Ovary (tissue), 9 donors: ENCODE data around the gene ASB15. TPM values are rescaled to one million over a fixed set of nuclear protein-coding genes. Genes with fewer than 3 reads are reported as not detected.

Experiments
- DNase-seq, 5 donors: peaks; one replicate each; pipeline ENCODE4 v3.0.0-alpha.2; 2019 to 2020
- H3K27ac ChIP-seq, 2 donors: fragments of 200-600 bp; one replicate each; pipeline versions ENCODE4 v1.5.1 to v1.8.0; 2019 to 2022
- H3K27me3 ChIP-seq: fragments of 200-600 bp; one replicate; pipeline ENCODE4 v1.8.0; 2022
- H3K36me3 ChIP-seq: fragments of 200-600 bp; sonication (generic); one replicate; pipeline ENCODE4 v1.5.1; 2019
- H3K4me1 ChIP-seq: one replicate; pipeline ENCODE4 v1.8.1; 2013; ENCODE audit warnings: mild to moderate bottlenecking, moderate library complexity; ENCODE audit not compliant: insufficient read depth
- H3K4me3 ChIP-seq: fragments of 200-600 bp; sonication (generic); one replicate; pipeline ENCODE4 v1.5.1; 2017
- H3K9me3 ChIP-seq, 2 donors: fragments of 200-600 bp in 1 of 2; sonication (generic) in 1 of 2; one replicate each; pipeline versions ENCODE4 v1.5.1 to v1.8.1; 2013 to 2019; ENCODE audit warnings: mild to moderate bottlenecking in 1 of 2, moderate library complexity in 1 of 2
- EP300 ChIP-seq: sonication (generic); formaldehyde crosslinking; IDR thresholded peaks from one replicate; pipeline ENCODE4 v1.6.1; 2017; ENCODE audit warnings: antibody characterized with exemption
- POLR2A ChIP-seq: fragments of 450-650 bp; IDR thresholded peaks from one replicate; pipeline ENCODE4 v1.6.1; 2017; ENCODE audit warnings: antibody characterized with exemption, mild to moderate bottlenecking, moderate library complexity
- WGBS, 3 donors: extraction: QIAGEN DNeasy Blood & Tissue Kit in 1 of 3; methylation state at CpG; one replicate each; pipeline versions ENCODE4 v1.1.5 to v1.1.7; 2013 to 2017; 5-methylcytosine and 5-hydroxymethylcytosine counted together
- intact Hi-C, 4 donors: fragments of 100-400 bp; cut with DNase I; formaldehyde crosslinking; loops; one replicate each; pipeline versions ENCODE4 v1.11.0 to v1.15.1; 2022 to 2023
- polyA plus RNA-seq, 2 donors: library from polyadenylated mRNA; stranded (reverse); fragments of 200-250 nt in 1 of 2; fragments of 350-450 nt in 1 of 2; fragmentation: Illumina TruSeq in 1 of 2; extraction: RNeasy Lipid Tissue Mini Kit (QIAGEN cat#74804) in 1 of 2; gene quantifications; one replicate each; pipeline ENCODE4 v1.2.3, GENCODE V29; 2013 to 2014
- total RNA-seq, 7 donors: library from RNA; depleted of rRNA in 2 of 7; stranded (reverse); fragments of >200 nt in 2 of 7; fragmentation: NEBNext Ultra II Directional in 3 of 7; extraction: Animal tissue kit (Norgen Biotek cat#: 25700) in 3 of 7; gene quantifications; one replicate each; pipeline versions ENCODE4 v1.1.0 to v1.2.4, GENCODE V29; 2016 to 2023
- TF ChIP-seq, protein P1 (sequence below), 3 donors: fragments of 450-650 bp in 2 of 3; fragments of 200-600 bp in 1 of 3; IDR thresholded peaks; one replicate each; pipeline versions ENCODE4 v1.5.1 to v1.8.0; 2016 to 2022; ENCODE audit warnings: antibody characterized with exemption in 3 of 3, mild to moderate bottlenecking in 1 of 3
- donor health status: DM: no; HTN: no; CAD: no; lungs with moderate emphysema.
- donor health status: DM: no; HTN: no; CAD: no.
- donor health status: Bipolar disorder and iron deficiency.
- donor health status: DM: yes; HTN: yes; CAD: no.
- donor health status: DM: no; HTN: no; CAD: no.
- donor health status: DM: yes; HTN: yes; CAD: no.

Gene ASB15
- total and polyA plus RNA-seq, 9 donors = not detected

DNA sequence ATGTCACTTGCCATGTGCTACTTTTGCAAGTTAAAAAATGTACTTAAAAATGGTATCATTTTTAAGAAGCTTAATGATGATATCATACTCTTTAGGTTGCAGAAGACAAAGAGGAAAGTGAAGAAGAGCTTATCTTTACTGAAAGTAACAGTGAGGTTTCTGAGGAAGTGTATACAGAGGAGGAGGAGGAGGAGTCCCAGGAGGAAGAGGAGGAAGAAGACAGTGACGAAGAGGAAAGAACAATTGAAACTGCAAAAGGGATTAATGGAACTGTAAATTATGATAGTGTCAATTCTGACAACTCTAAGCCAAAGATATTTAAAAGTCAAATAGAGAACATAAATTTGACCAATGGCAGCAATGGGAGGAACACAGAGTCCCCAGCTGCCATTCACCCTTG lies 60.1 kb downstream of the ASB15 start:
- H3K27me3 ChIP-seq = no peaks in the 10 kb centered on the region
- intact Hi-C loops = no loop called here
- TF ChIP-seq POLR2A (no peak), EP300 (no peak)
- TF ChIP-seq, protein P1, sequence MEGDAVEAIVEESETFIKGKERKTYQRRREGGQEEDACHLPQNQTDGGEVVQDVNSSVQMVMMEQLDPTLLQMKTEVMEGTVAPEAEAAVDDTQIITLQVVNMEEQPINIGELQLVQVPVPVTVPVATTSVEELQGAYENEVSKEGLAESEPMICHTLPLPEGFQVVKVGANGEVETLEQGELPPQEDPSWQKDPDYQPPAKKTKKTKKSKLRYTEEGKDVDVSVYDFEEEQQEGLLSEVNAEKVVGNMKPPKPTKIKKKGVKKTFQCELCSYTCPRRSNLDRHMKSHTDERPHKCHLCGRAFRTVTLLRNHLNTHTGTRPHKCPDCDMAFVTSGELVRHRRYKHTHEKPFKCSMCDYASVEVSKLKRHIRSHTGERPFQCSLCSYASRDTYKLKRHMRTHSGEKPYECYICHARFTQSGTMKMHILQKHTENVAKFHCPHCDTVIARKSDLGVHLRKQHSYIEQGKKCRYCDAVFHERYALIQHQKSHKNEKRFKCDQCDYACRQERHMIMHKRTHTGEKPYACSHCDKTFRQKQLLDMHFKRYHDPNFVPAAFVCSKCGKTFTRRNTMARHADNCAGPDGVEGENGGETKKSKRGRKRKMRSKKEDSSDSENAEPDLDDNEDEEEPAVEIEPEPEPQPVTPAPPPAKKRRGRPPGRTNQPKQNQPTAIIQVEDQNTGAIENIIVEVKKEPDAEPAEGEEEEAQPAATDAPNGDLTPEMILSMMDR (IDR thresholded peaks at IDR 0.05) = no peak
- WGBS, 3 donors = 88 to 95% (median 94%) methylated on average over 1 of the region's 1 CpG
- no peaks in the 10 kb centered on the region for H3K4me1 ChIP-seq
- no peak overlapping the region for H3K27ac ChIP-seq
- no peak overlapping the region for H3K4me3 ChIP-seq
- no peaks in the 10 kb centered on the region for H3K9me3 ChIP-seq
- H3K36me3 ChIP-seq = no peaks in the 10 kb centered on the region
- no peak for DNase-seq

DNA sequence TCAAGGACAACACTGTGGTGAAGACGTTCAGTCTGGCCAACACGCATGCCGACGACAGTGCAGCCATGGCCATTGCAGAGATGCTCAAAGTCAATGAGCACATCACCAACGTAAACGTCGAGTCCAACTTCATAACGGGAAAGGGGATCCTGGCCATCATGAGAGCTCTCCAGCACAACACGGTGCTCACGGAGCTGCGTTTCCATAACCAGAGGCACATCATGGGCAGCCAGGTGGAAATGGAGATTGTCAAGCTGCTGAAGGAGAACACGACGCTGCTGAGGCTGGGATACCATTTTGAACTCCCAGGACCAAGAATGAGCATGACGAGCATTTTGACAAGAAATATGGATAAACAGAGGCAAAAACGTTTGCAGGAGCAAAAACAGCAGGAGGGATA lies 60.7 kb downstream of the ASB15 start:
- TF ChIP-seq EP300 (no peak), POLR2A (no peak)
- TF ChIP-seq, protein P1 (IDR thresholded peaks at IDR 0.05) = no peak
- H3K36me3 ChIP-seq = no peaks in the 10 kb centered on the region
- H3K4me3 ChIP-seq = no peak overlapping the region
- H3K27me3 ChIP-seq = no peaks in the 10 kb centered on the region
- H3K4me1 ChIP-seq = no peaks in the 10 kb centered on the region
- H3K27ac ChIP-seq = no peak overlapping the region
- intact Hi-C loops = no loop called here
- WGBS, 3 donors = 90 to 92% (median 91%) methylated on average over 15 of the region's 15 CpGs
- DNase-seq = no peak
- H3K9me3 ChIP-seq = no peaks in the 10 kb centered on the region

DNA sequence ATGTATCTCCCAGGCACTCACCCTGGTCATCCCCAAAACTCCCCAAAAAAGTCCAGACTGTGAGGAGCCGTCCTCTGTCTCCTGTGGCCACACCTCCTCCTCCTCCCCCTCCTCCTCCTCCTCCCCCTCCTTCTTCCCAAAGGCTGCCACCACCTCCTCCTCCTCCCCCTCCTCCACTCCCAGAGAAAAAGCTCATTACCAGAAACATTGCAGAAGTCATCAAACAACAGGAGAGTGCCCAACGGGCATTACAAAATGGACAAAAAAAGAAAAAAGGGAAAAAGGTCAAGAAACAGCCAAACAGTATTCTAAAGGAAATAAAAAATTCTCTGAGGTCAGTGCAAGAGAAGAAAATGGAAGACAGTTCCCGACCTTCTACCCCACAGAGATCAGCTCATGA lies 61.1 kb downstream of the ASB15 start:
- no peak overlapping the region for H3K27ac ChIP-seq
- H3K9me3 ChIP-seq = no peaks in the 10 kb centered on the region
- no peaks in the 10 kb centered on the region for H3K4me1 ChIP-seq
- WGBS, 3 donors = 42 to 61% (median 47%) methylated on average over 3 of the region's 3 CpGs
- no peaks in the 10 kb centered on the region for H3K36me3 ChIP-seq
- no peaks in the 10 kb centered on the region for H3K27me3 ChIP-seq
- DNase-seq = no peak
- TF ChIP-seq POLR2A (no peak), EP300 (no peak)
- TF ChIP-seq, protein P1 (IDR thresholded peaks at IDR 0.05) = no peak
- H3K4me3 ChIP-seq = no peak overlapping the region
- intact Hi-C loops = no loop called here

DNA sequence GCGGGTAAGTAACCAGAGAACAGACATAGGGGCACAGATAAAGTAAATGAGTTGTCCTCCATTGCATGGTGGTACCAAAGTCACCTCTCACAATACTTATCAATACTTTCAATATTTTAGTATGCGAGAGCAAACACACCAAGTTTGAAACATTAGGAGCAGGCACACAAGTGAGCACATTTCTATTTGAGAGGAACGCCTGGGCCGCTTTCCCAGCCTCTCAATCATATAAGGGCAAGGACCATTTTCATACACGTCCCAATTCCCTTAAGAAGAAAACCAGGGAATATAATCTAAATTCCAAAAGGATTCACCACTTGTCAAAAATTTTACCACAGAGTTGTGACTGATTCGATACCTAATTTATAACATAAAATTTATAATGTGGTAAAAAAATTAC lies 61.6 kb downstream of the ASB15 start:
- Histone ChIP-seq H3K4me3 (no peak overlapping the region), H3K36me3 (no peaks in the 10 kb centered on the region), H3K27ac (no peak overlapping the region), H3K4me1 (no peaks in the 10 kb centered on the region), H3K9me3 (no peaks in the 10 kb centered on the region), H3K27me3 (no peaks in the 10 kb centered on the region)
- DNase-seq = no peak
- TF ChIP-seq, protein P1 (IDR thresholded peaks at IDR 0.05) = no peak
- intact Hi-C loops = no loop called here
- 94 to 96% (median 96%) methylated on average over 6 of the region's 6 CpGs for WGBS, 3 donors

DNA sequence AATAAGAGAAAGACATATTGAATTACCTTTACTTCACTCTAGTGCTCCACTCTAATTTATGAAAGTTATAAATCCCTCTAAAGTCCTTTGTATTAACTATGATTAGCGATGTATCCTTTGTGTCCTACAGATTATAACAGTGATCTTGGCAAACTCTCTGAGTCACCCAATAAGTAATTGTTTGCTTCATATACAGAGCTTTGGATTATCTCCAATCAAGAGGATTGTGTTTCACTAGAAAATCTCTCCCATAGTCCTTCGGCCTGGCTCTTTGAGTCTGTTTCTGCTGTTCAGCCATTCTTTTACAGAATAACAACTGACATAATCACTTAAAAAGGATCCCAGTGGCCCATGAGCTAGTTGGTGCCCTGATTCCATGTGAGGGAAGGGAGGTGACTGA lies 63.5 kb downstream of the ASB15 start:
- DNase-seq = no peak
- Histone ChIP-seq H3K4me3 (no peak overlapping the region), H3K27ac (no peak overlapping the region), H3K36me3 (no peaks in the 10 kb centered on the region), H3K9me3 (no peaks in the 10 kb centered on the region), H3K4me1 (no peaks in the 10 kb centered on the region), H3K27me3 (no peaks in the 10 kb centered on the region)
- intact Hi-C loops = no loop called here
- 87 to 95% (median 89%) methylated on average over 2 of the region's 2 CpGs for WGBS, 3 donors
- TF ChIP-seq POLR2A (no peak), EP300 (no peak)
- TF ChIP-seq, protein P1 (IDR thresholded peaks at IDR 0.05) = no peak
